Stimulated activated CD8-positive, alpha-beta memory T cell treated with anti-CD3 and anti-CD28 coated beads, Interleukin-2, amount 100 ng/mL, for 48 hours (primary cell): ENCODE data around the gene C1QTNF5.

ENCODE experiments used
- DNase-seq, 2 donors: peaks; one replicate each; pipeline ENCODE4 v3.0.0-alpha.2; 2020; ENCODE audit warnings: low read depth in 2 of 2

The C1QTNF5 gene

DNA sequence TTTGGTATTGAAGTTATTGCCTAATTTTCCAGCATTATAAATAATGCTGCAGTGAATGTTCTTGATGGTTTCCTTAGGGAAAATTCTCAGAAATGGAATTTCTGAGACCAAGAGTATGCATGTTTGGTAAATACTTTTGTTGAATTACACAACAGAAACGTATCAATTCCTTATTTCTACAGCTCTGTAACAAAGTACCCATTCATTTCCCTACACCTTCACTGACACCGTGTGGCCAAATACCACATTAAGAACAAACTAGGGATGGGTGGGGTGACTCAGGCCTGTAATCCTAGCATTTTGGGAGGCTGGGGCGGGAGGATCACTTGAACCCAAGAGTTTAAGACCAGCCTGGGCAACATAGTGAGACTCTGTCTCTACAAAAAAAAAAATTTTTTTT, 45.5 kb downstream of the C1QTNF5 start:
- DNase-seq: no peak

GRCh38 chr11:119293461-119293860, 47.2 kb downstream of the C1QTNF5 start:
- no peak for DNase-seq

- DNase-seq: no peak
Measured at GRCh38 chr11:119290894-119291497, 49.7 kb downstream of the C1QTNF5 start.
